Stimulated activated CD8-positive, alpha-beta memory T cell treated with anti-CD3 and anti-CD28 coated beads, Interleukin-7, amount 100 ng/mL, for 48 hours (primary cell): ENCODE data around the gene CFAP53.

Experiments
- DNase-seq, 2 donors: peaks; one replicate each; pipeline ENCODE4 v3.0.0-alpha.2; 2020; ENCODE audit warnings: low read depth in 1 of 2; ENCODE audit errors: extremely low read depth in 1 of 2

Gene CFAP53

DNA sequence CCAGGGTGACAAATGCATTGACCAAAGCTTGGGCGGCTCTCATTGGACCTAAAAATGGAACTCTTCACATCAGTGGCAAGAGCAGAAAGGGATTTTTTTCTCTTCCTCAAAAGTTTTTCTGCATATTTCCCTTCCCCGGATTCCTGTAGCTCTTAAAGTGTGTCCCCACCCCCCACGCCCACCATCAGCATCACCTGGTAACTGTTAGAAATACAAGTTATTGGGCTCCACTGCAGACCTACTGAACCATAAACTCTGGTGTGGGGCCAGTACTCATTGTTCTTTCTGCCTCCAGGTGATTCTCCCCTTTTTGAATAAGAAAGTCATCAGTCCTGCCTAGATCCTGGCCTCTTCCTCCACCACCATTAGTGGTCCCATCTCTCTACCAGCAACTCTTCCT lies 70.0 kb downstream of the CFAP53 start:
- DNase-seq: no peak

DNA sequence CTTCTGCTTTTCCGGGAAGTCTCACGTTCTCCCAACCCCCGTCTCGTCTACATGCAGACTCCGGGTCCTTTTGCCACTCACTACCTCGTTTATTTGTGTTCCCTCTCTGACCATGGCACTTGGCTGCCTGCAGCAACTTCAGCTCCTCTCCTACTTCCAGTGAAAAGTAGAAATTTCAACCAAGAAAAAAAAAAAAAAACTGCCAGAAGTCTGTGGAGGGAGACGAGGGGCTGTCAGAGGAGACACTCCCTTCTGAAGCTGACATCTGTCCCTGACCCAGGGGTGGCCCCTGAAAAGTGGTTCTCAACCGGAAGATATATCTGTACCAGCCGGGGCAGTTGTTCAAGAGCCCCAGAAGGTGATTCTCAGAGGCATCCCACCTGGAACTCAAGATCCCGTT lies 70.6 kb downstream of the CFAP53 start:
- no peak for DNase-seq

DNA sequence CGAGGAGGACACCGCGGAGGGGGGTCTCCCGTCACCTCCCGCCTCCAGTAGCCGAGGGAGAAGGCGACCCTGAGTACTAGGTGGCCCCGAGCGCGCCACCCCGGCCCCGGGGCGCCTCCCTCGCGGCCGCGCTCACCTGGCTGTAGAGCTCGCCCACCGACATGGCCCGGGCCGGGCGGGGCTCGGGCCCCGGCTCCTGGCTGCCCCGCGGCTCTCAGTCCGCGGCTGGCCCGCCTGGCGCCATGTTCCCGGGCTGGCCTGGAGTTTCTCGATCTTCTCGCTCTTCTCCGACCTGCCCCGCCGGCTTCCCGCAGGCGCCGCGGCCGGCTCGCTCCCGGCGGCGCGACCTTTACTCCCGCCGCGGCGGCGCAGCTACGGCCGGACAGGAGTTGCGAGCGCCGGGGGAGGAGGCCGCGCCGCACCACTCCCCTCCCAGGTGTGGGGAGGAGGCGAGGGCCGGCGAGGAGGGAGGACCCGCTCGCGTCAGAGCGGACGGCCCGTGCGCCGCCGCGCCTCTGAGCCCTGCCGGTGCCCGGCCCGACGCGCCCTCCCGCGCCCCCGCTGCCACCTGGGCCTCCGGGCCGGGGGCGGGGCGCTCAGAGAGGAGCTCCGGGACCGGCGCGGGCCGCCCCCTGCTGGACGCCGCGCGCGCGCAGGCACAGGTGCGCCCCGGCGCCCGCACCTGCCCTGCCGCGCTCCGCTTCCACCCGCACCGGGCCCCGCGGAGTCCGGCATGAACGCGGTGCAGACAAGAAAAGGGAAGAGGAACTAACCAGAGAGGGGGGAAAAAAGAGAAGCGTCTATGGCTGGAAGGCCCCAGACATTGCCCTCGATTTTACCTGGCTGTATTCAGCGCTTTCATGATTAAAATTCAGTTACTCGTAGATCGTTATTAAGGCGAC lies 71.4 kb downstream of the CFAP53 start, which contains the start of gene MYO5B:
Gene MYO5B, minus strand, starts transcription at position 517 of the 902 bp plus-strand sequence. Its CDS starts 354 bp downstream, at position 163.
- DNase-seq: no peak

DNA sequence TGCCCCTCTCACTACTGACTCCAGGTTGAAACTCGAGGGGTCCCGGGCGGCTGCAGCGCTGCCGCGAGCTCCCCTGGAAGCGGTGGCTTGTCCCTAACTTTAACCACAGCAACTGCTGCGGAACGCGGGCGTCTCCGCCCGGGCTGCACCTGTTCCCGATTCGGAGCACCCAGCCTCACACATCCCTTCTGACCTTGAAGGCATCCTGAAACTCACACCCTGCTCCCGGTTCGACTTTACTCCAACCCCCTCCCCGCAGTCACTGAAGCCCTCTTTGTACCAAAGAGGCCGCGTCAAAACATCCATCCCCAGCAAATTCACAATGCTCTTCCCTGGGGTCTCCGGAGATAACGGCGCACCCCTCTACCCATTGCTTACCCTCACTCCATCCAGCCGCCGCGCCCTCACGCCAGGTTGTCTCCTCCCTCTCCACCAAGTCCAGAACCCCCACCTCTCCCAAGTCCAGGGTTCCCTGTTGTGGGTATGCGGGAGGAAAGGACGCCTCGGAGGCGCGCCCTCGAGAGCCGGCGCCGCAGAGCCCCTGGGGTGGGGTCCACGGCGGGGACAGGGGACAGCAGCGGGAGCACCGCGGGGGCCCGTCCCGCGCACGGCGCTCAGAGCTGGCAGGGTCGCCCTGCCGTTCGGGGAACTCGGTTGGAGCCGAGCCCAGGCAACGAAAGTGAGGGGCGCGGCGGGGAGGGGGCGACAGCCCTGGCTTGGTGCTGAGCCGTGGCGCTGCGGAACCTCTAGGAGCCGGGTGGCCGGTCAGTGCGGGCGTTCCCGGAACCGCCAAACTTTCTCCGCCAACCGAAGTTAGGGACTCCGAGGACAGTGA lies 72.3 kb downstream of the CFAP53 start:
- no peak for DNase-seq

DNA sequence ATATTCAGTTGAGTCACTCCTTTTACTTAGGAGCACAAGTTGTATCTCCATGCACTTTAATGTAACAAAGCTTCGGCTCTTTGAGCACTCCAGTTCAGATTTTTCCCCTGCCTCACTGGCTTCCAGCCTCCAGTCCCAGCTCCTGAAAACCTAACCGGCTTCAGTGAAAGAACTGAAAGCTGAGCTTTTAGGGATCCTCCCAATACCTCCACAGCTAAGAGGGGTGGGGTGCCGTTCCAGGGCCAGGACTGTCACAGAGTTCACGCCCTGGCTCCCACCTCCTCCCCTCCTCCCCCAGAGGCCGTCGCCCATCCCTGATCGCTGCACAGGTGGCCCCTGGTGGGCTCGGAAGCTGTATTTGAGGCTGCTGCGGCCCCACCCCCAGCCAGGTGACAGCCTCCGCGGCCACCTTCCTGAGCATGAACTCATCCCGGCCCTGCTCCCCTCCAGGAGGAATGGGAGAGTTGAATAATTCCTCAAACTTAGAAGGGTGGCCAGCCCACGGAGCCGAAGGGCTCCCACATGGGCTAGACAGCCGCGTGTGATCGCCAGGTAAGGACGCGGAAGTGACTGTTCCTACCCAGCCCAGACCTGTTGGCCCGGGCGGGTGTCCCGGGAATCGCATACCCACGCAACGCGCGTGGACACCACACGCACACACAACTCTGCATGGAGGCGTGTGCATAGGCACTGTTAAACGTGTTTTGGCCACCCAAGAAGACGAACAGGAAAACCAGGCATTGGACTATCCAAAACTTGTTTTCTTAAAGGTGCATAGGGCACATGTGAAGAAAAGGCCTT lies 73.1 kb downstream of the CFAP53 start:
- DNase-seq: no peak

- DNase-seq: no peak
These were observed 75.4 kb downstream of the CFAP53 start for GRCh38 chr18:50190926-50191325.

DNA sequence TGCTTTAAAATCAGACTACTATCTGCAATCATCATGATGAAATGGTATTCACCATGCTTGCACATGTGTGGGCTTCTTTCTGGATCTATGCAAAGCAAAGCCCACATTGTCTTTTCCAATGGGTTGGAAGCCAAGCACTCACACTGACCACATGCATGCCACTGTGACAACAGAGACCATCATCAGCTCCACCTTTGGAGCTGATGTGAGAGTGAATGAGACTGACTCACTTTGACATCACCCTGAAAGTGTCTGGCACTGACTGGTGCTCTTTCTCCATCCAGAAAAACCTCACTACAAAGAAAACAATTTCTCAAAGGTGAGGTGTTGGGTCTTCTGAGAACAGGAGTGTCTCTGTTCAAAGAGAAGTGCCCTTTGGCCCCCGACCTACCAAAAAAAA lies 76.1 kb downstream of the CFAP53 start:
- no peak for DNase-seq

DNA sequence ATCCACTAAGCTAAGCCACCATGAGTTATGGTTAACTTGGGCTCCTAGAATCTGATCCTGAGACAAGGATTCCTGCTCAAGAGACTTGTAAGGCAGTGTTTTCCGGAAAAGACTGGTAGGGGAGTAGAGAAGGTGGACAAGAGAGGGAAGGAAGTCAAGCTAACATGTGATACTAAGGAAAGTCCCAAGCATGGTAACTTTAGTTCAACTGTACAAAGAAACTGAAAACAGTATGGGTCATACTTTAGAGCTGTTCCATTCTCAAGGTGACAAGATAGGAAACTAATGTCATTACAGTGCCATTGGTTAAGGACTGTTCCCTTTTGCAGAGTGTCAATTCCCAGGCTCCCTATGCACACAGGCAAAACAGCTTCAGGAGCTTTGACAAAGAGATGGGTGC lies 77.1 kb downstream of the CFAP53 start:
- DNase-seq: no peak

- DNase-seq: no peak
These were observed 77.6 kb downstream of the CFAP53 start for GRCh38 chr18:50188652-50189051.

DNA sequence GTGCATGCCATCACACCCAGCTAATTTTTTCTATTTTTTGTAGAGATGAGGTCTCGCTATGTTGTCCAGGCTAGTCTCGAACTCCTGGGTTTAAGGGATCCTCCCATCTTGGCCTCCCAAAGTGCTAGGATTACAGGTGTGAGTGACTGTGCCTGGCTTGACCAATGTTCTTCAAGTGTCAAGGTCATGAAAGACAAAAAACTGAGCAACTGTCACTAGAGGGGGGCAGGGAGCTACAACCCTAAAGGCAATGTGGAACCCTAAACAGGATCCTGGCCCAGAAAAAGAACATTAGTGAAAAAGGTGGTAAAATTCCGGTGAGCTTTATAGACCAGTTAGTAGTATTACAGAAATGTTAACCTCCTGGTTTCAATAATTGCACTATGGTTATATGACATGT lies 78.6 kb downstream of the CFAP53 start:
- no peak for DNase-seq

GRCh38 chr18:50186385-50186784 lies 79.9 kb downstream of the CFAP53 start:
- DNase-seq: no peak

GRCh38 chr18:50183556-50183955 lies 82.7 kb downstream of the CFAP53 start:
- no peak for DNase-seq

DNA sequence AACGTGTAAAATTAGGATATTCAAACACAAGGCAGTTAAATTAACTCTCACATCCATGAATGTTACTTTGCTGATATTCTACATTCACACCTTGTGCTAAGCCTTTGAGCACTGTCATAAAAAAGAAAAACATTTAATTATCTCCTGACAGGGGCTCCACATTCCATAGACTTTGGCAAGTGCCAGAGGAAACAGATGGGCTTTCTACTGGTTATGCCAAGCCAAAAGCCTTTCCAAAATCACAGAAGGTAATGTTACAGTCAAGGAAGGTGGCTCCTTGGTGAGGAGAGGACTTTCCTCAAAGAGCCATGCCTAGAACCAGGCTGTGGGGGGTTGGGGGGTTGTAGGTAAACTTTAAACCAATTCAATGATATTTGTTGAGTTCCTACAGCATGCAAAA lies 83.8 kb downstream of the CFAP53 start:
- no peak for DNase-seq

GRCh38 chr18:50181590-50181989 lies 84.7 kb downstream of the CFAP53 start:
- DNase-seq: no peak

GRCh38 chr18:50179465-50179864 lies 86.8 kb downstream of the CFAP53 start:
- no peak for DNase-seq

- DNase-seq: no peak
These were observed 88.9 kb downstream of the CFAP53 start for GRCh38 chr18:50177294-50177992.
